WTC11 (cell line): ENCODE data around the gene RHOT1. TPM values are rescaled to one million over a fixed set of nuclear protein-coding genes. Genes with fewer than 3 reads are reported as not detected.

ENCODE experiments used
- ATAC-seq: fragments of 200-7000 bp; cut with Tn5 transposase; 2 replicates; pipeline ENCODE4 v1.10.0; 2021; ENCODE audit warnings: mild to moderate bottlenecking, moderate library complexity
- CTCF ChIA-PET: fragments of 300-600 bp; sonication (Branson Sonifier 250); formaldehyde crosslinking; loops from one replicate; lab custom pipeline; 2021; ENCODE audit warnings: antibody characterized with exemption; lab: Charles Lee
- POLR2A ChIA-PET: fragments of 350-600 bp; sonication (Branson Sonifier 250); formaldehyde crosslinking; loops from one replicate; lab custom pipeline; 2021; ENCODE audit warnings: antibody characterized with exemption; lab: Charles Lee
- DNase-seq: peaks from one replicate; pipeline ENCODE4 v3.0.0; 2021; ENCODE audit warnings: low spot score
- H3K27ac Mint-ChIP-seq: 2 replicates; pipeline ENCODE4 v1.8.0; 2021; ENCODE audit warnings: mixed read lengths
- H3K27me3 Mint-ChIP-seq: 2 replicates; pipeline ENCODE4 v1.8.0; 2021; ENCODE audit warnings: low read depth, mild to moderate bottlenecking, moderate library complexity, mixed read lengths
- H3K36me3 Mint-ChIP-seq: 2 replicates; pipeline ENCODE4 v1.8.0; 2021; ENCODE audit warnings: mixed read lengths
- H3K4me1 Mint-ChIP-seq: 2 replicates; pipeline ENCODE4 v1.8.0; 2022; ENCODE audit warnings: mixed read lengths
- H3K4me3 Mint-ChIP-seq: 2 replicates; pipeline ENCODE4 v1.8.0; 2021; ENCODE audit warnings: mild to moderate bottlenecking, moderate library complexity, mixed read lengths
- H3K9me3 Mint-ChIP-seq: 2 replicates; pipeline ENCODE4 v1.8.0; 2021; ENCODE audit warnings: mixed read lengths
- EMX1 ChIP-seq: fragments of 250-450 bp; sonication (Bioruptor Pico); IDR thresholded peaks from 2 replicates; pipeline ENCODE4 v1.8.0; 2021; ENCODE audit warnings: mild to moderate bottlenecking
- ESRRA ChIP-seq: sonication (generic); formaldehyde crosslinking; IDR thresholded peaks from 2 replicates; pipeline ENCODE4 v1.8.1; 2022; ENCODE audit warnings: mild to moderate bottlenecking, missing genetic modification reagents, borderline replicate concordance
- GTF2I ChIP-seq: fragments of 250-450 bp; sonication (Bioruptor Pico); conservative IDR thresholded peaks from 2 replicates; pipeline ENCODE4 v1.4.0; 2021; ENCODE audit warnings: mild to moderate bottlenecking
- NFATC4 ChIP-seq: fragments of 250-450 bp; sonication (Bioruptor Pico); IDR thresholded peaks from 2 replicates; pipeline ENCODE4 v1.9.0; 2021; ENCODE audit warnings: mild to moderate bottlenecking
- RORB ChIP-seq: fragments of 250-450 bp; sonication (Bioruptor Pico); IDR thresholded peaks from 2 replicates; pipeline ENCODE4 v1.9.0; 2021; ENCODE audit warnings: mild to moderate bottlenecking
- ZNF121 ChIP-seq: sonication (generic); formaldehyde crosslinking; IDR thresholded peaks from 2 replicates; pipeline ENCODE4 v1.8.0; 2023; ENCODE audit warnings: missing genetic modification reagents
- ZNF317 ChIP-seq: sonication (generic); formaldehyde crosslinking; IDR thresholded peaks from 2 replicates; pipeline ENCODE4 v1.8.1; 2023; ENCODE audit warnings: low read depth, mild to moderate bottlenecking, moderate library complexity, missing genetic modification reagents, borderline replicate concordance
- ZNF423 ChIP-seq: fragments of 250-450 bp; sonication (Bioruptor Pico); IDR thresholded peaks from 2 replicates; pipeline ENCODE4 v2.1.2; 2022; ENCODE audit warnings: mild to moderate bottlenecking, moderate library complexity
- total RNA-seq: library from RNA; stranded (reverse); gene quantifications from 3 replicates; pipeline ENCODE4 v1.2.3, GENCODE V29; 2021
- TF ChIP-seq, protein P1 (sequence below): fragments of 200-600 bp; IDR thresholded peaks from 2 replicates; pipeline ENCODE4 v1.8.0; 2022; ENCODE audit warnings: antibody characterized with exemption
- TF ChIP-seq, protein P2 (sequence below): sonication (generic); formaldehyde crosslinking; IDR thresholded peaks from 2 replicates; pipeline ENCODE4 v1.8.1; 2023; ENCODE audit warnings: mild to moderate bottlenecking, missing genetic modification reagents
- TF ChIP-seq, protein P3 (sequence below): fragments of 250-450 bp; sonication (Bioruptor Pico); IDR thresholded peaks from 2 replicates; pipeline ENCODE4 v1.9.0; 2021; ENCODE audit warnings: mild to moderate bottlenecking
- TF ChIP-seq, protein P4 (sequence below): sonication (generic); formaldehyde crosslinking; IDR thresholded peaks from 2 replicates; pipeline ENCODE4 v1.8.0; 2023; ENCODE audit warnings: missing genetic modification reagents, mild to moderate bottlenecking, borderline replicate concordance
- TF ChIP-seq, protein P5 (sequence below): sonication (generic); formaldehyde crosslinking; IDR thresholded peaks from 2 replicates; pipeline ENCODE4 v1.8.0; 2022; ENCODE audit warnings: mild to moderate bottlenecking, missing genetic modification reagents

RHOT1 gene
- total RNA-seq, 1 experiment from 2014 or later: 28.9 TPM

DNA sequence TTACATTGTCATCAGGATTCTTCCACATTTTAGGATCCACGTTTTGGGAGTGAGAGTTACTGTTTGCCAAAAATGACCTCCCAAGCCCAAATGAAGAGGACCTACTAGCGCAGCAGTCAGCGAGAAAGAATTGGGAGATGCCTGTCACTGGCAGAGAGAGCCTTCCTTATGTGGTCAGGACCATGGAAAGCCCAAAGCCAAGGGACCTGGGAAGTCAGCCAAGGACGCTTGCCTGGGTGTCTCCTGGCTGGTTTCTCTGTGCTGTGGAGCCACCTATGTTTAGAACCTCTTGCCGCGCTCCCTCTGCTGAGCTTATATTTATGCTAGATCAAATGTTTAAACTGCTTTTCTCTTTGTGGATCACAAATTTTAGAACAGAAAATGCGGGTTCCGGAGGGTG, 98.4 kb downstream of the RHOT1 start:
- Mint-ChIP-seq H3K9me3 (peaks cover 8% of the 10 kb centered on the region; the same call in 1 of the 2 replicates), H3K27me3 (no peaks in the 10 kb centered on the region; the same call in 1 of the 2 replicates), H3K36me3 (no peaks in the 10 kb centered on the region), H3K4me3 (no peak overlapping the region), H3K27ac (no peak overlapping the region), H3K4me1 (peaks cover 11% of the 10 kb centered on the region; the same call in 1 of the 2 replicates)
- POLR2A ChIA-PET: interaction anchor here (1.0 kb wide), 1 partner anchor 13 kb away, joined by 3 read pairs; no protein-coding TSS in a partner anchor
- CTCF ChIA-PET: interaction anchor here (0.6 to 2.8 kb wide), 8 partner anchors 12 to 233 kb away, joined by 3 to 14 read pairs (median 4); partner anchors contain the start of genes LRRC37B and PSMD11
- peak; percentile 70 for ATAC-seq
- no peak for TF ChIP-seq ZNF121
- no peak for TF ChIP-seq ZNF317 (CRISPR knock-in tag)
- no peak for DNase-seq

DNA sequence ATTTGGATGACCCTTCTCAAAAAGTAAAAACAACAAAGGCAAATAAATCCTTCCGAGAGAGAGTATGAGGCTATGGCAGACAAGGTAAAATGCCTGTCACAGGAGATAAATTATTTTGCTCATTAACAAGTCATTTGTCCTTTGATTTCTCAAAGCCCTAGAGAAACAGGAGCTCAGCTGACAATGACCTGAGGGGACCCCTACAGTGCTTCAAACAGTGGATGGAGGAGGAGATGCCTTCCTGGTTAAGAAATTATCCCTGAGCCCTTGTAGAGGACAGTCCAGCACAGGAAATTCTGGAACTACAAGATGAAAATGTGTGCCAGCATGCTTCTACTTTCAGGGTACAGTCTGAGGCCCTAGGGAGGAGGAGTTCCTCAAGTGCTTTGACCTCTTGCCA, 99.3 kb downstream of the RHOT1 start:
- POLR2A ChIA-PET: no interaction called here
- DNase-seq: no peak
- ATAC-seq: no peak
- Mint-ChIP-seq H3K9me3 (peaks cover 8% of the 10 kb centered on the region; the same call in 1 of the 2 replicates), H3K36me3 (no peaks in the 10 kb centered on the region), H3K4me1 (peaks cover 11% of the 10 kb centered on the region; the same call in 1 of the 2 replicates), H3K4me3 (no peak overlapping the region), H3K27me3 (no peaks in the 10 kb centered on the region; the same call in 1 of the 2 replicates), H3K27ac (no peak overlapping the region)
- TF ChIP-seq NFATC4 (CRISPR knock-in tag): no peak
- TF ChIP-seq, protein P1, sequence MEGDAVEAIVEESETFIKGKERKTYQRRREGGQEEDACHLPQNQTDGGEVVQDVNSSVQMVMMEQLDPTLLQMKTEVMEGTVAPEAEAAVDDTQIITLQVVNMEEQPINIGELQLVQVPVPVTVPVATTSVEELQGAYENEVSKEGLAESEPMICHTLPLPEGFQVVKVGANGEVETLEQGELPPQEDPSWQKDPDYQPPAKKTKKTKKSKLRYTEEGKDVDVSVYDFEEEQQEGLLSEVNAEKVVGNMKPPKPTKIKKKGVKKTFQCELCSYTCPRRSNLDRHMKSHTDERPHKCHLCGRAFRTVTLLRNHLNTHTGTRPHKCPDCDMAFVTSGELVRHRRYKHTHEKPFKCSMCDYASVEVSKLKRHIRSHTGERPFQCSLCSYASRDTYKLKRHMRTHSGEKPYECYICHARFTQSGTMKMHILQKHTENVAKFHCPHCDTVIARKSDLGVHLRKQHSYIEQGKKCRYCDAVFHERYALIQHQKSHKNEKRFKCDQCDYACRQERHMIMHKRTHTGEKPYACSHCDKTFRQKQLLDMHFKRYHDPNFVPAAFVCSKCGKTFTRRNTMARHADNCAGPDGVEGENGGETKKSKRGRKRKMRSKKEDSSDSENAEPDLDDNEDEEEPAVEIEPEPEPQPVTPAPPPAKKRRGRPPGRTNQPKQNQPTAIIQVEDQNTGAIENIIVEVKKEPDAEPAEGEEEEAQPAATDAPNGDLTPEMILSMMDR: no peak
- TF ChIP-seq, protein P2, sequence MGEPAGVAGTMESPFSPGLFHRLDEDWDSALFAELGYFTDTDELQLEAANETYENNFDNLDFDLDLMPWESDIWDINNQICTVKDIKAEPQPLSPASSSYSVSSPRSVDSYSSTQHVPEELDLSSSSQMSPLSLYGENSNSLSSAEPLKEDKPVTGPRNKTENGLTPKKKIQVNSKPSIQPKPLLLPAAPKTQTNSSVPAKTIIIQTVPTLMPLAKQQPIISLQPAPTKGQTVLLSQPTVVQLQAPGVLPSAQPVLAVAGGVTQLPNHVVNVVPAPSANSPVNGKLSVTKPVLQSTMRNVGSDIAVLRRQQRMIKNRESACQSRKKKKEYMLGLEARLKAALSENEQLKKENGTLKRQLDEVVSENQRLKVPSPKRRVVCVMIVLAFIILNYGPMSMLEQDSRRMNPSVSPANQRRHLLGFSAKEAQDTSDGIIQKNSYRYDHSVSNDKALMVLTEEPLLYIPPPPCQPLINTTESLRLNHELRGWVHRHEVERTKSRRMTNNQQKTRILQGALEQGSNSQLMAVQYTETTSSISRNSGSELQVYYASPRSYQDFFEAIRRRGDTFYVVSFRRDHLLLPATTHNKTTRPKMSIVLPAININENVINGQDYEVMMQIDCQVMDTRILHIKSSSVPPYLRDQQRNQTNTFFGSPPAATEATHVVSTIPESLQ (CRISPR knock-in tag): no peak
- TF ChIP-seq EMX1 (CRISPR knock-in tag): no peak
- TF ChIP-seq, protein P3, sequence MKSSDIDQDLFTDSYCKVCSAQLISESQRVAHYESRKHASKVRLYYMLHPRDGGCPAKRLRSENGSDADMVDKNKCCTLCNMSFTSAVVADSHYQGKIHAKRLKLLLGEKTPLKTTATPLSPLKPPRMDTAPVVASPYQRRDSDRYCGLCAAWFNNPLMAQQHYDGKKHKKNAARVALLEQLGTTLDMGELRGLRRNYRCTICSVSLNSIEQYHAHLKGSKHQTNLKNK (CRISPR knock-in tag): no peak
- TF ChIP-seq, protein P4, sequence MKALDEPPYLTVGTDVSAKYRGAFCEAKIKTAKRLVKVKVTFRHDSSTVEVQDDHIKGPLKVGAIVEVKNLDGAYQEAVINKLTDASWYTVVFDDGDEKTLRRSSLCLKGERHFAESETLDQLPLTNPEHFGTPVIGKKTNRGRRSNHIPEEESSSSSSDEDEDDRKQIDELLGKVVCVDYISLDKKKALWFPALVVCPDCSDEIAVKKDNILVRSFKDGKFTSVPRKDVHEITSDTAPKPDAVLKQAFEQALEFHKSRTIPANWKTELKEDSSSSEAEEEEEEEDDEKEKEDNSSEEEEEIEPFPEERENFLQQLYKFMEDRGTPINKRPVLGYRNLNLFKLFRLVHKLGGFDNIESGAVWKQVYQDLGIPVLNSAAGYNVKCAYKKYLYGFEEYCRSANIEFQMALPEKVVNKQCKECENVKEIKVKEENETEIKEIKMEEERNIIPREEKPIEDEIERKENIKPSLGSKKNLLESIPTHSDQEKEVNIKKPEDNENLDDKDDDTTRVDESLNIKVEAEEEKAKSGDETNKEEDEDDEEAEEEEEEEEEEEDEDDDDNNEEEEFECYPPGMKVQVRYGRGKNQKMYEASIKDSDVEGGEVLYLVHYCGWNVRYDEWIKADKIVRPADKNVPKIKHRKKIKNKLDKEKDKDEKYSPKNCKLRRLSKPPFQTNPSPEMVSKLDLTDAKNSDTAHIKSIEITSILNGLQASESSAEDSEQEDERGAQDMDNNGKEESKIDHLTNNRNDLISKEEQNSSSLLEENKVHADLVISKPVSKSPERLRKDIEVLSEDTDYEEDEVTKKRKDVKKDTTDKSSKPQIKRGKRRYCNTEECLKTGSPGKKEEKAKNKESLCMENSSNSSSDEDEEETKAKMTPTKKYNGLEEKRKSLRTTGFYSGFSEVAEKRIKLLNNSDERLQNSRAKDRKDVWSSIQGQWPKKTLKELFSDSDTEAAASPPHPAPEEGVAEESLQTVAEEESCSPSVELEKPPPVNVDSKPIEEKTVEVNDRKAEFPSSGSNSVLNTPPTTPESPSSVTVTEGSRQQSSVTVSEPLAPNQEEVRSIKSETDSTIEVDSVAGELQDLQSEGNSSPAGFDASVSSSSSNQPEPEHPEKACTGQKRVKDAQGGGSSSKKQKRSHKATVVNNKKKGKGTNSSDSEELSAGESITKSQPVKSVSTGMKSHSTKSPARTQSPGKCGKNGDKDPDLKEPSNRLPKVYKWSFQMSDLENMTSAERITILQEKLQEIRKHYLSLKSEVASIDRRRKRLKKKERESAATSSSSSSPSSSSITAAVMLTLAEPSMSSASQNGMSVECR: no peak
- TF ChIP-seq, protein P5, sequence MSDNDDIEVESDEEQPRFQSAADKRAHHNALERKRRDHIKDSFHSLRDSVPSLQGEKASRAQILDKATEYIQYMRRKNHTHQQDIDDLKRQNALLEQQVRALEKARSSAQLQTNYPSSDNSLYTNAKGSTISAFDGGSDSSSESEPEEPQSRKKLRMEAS (CRISPR knock-in tag): no peak
- TF ChIP-seq GTF2I (CRISPR knock-in tag): no peak
- CTCF ChIA-PET: interaction anchor here (0.6 to 2.8 kb wide), 11 partner anchors 11 to 234 kb away, joined by 3 to 14 read pairs (median 3); partner anchors contain the start of genes LRRC37B and PSMD11

DNA sequence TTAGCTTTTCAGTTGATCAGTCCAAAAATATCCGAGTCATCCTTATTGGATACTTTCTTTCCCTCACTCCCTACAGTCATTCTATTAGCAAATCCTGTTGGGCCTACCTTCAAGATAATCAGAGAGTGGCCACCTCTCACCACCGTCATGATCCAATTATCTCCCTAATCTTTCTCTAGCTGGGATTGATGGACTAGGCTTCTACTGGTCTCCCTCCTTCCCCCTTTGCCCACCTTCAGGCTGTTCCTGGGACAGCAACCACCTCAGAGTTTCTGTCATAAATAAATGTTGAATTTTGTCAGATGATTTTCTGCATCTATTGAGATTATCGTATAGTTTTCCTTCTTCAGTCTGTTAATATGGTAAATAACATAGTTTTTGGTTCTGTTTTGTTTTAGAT, 107.2 kb downstream of the RHOT1 start:
- H3K4me3 Mint-ChIP-seq: no peak overlapping the region
- 0 out of 2 replicates have a peak, but pooled peaks cover 3% of the 10 kb centered on the region for H3K4me1 Mint-ChIP-seq
- ATAC-seq (no peak), DNase-seq (no peak)
- no peaks in the 10 kb centered on the region; the same call in 1 of the 2 replicates for H3K27me3 Mint-ChIP-seq
- H3K27ac Mint-ChIP-seq: no peak overlapping the region
- no peak for TF ChIP-seq ESRRA (CRISPR knock-in tag)
- no peak for TF ChIP-seq RORB (CRISPR knock-in tag)
- no peak for TF ChIP-seq ZNF423 (CRISPR knock-in tag)
- TF ChIP-seq EMX1 (CRISPR knock-in tag): no peak
- ChIA-PET POLR2A (no interaction called here), CTCF (interaction anchor here (1.4 kb wide), 1 partner anchor 22 kb away, joined by 3 read pairs; no protein-coding TSS in a partner anchor)
- no peaks in the 10 kb centered on the region for H3K36me3 Mint-ChIP-seq
- no peaks in the 10 kb centered on the region for H3K9me3 Mint-ChIP-seq
